Pons (tissue), 1 donor: ENCODE results near the gene PKP2.

Source experiments
- DNase-seq: peaks from one replicate; pipeline ENCODE4 v3.0.0-alpha.2; 2016; ENCODE audit warnings: low spot score

Gene PKP2

GRCh38 chr12:32809846-32810245 is 86.7 kb downstream of the PKP2 start:
- DNase-seq: peak; percentile 29

GRCh38 chr12:32809196-32809595 is 87.4 kb downstream of the PKP2 start:
- no peak for DNase-seq

- no peak for DNase-seq
These were observed 92.3 kb downstream of the PKP2 start for GRCh38 chr12:32804301-32804700.

- DNase-seq: no peak
These were observed 95.2 kb downstream of the PKP2 start for GRCh38 chr12:32801269-32801980.

GRCh38 chr12:32794281-32794680 is 102.3 kb downstream of the PKP2 start:
- DNase-seq: no peak

- DNase-seq: no peak
These were observed 106.7 kb downstream of the PKP2 start for GRCh38 chr12:32789916-32790315.

- DNase-seq: no peak
These were observed 107.1 kb downstream of the PKP2 start for GRCh38 chr12:32789446-32789845.

- DNase-seq: no peak
These were observed 108.2 kb downstream of the PKP2 start for GRCh38 chr12:32788405-32788804.

- no peak for DNase-seq
These were observed 111.0 kb downstream of the PKP2 start for GRCh38 chr12:32785557-32785956.

- no peak for DNase-seq
These were observed 113.5 kb downstream of the PKP2 start for GRCh38 chr12:32783029-32783428.

GRCh38 chr12:32780071-32780470 is 116.5 kb downstream of the PKP2 start:
- DNase-seq: no peak

- no peak for DNase-seq
These were observed 118.8 kb downstream of the PKP2 start for GRCh38 chr12:32777691-32778175.

- DNase-seq: no peak
These were observed 119.4 kb downstream of the PKP2 start for GRCh38 chr12:32777159-32777558.

- DNase-seq: no peak
These were observed 120.3 kb downstream of the PKP2 start for GRCh38 chr12:32776258-32776657.

GRCh38 chr12:32773691-32774090 is 122.9 kb downstream of the PKP2 start:
- DNase-seq: no peak

- DNase-seq: no peak
These were observed 126.4 kb downstream of the PKP2 start for GRCh38 chr12:32770141-32770540.

- no peak for DNase-seq
These were observed 128.1 kb downstream of the PKP2 start for GRCh38 chr12:32768518-32768917.

GRCh38 chr12:32765906-32766305 is 130.7 kb downstream of the PKP2 start:
- DNase-seq: no peak

- DNase-seq: peak; percentile 32
These were observed 134.9 kb downstream of the PKP2 start for GRCh38 chr12:32761716-32762115.

- DNase-seq: no peak
These were observed 139.4 kb downstream of the PKP2 start for GRCh38 chr12:32757157-32757556.

- no peak for DNase-seq
These were observed 140.0 kb downstream of the PKP2 start for GRCh38 chr12:32756476-32757066.

- DNase-seq: peak; percentile 98
These were observed 140.7 kb downstream of the PKP2 start, which contains the start of gene YARS2 for GRCh38 chr12:32755654-32756475. Gene YARS2 (minus strand): TSS chr12:32755897. CDS start chr12:32755874, 23 bp downstream.
